ENCODE results near the gene PALD1.

PALD1 gene

GRCh38 chr10:70458329-70459060 lies 20.1 kb upstream of the PALD1 start:
- DNase-seq: peak; percentile 40

DNA sequence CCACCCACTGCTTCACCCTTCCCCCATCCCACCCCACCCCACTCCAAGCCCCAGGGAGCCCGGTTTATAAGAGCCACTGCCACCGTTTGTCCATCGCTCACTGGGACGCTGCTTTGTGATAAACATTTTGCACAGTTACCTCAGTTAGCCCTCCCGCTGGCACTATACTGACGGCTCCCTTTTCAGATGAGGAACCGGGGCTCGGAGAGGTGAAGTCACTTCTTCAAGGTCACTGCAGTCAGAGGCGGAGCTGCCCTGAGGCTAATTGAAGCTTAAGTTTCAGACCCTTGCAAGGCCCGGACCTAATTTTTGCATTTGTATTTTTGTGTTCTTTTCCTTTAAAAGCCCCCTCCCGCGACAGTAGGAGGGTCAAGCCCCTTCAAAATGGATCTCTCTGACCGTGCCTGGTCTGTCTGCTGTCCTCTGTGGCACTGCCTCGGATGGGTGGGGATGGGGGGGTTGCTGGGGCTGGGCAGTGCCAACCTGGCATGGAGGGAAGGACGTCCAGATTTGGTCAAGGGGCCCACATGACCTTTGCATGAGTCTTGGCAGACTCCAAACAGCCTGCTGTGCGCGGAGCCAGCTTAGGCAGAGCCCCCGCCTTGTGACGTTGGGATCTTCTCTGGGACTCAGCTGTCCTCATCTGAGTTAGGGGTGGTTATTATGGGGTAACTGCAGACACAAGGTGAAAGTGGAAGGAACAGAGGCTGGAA lies 19.4 kb upstream of the PALD1 start:
- DNase-seq: no peak

GRCh38 chr10:70459774-70460490 lies 18.6 kb upstream of the PALD1 start:
- no peak for DNase-seq

- DNase-seq: peak; percentile 39
Observed at GRCh38 chr10:70461397-70462348, 16.9 kb upstream of the PALD1 start.

- DNase-seq: no peak
Observed at GRCh38 chr10:70462349-70462984, 16.1 kb upstream of the PALD1 start.

DNA sequence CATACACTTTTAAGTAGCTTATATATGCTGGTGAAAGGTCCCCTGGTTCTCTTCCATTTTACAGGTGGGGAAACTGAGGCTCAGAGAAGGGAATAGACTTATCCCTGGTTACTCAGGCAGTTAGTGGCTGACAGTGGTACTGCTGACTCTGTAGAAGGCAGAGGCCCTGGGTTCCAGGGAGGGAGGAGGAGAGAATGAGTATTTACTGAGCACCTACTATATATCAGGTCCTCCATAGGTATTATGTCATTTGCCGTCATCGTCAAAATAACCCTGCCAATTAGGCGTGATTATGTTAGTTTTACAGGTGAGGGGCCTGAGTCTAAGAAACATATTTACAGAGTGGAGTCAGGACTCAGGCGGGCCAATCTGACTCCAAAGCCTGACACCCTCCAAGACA lies 13.3 kb upstream of the PALD1 start:
- no peak for DNase-seq

DNA sequence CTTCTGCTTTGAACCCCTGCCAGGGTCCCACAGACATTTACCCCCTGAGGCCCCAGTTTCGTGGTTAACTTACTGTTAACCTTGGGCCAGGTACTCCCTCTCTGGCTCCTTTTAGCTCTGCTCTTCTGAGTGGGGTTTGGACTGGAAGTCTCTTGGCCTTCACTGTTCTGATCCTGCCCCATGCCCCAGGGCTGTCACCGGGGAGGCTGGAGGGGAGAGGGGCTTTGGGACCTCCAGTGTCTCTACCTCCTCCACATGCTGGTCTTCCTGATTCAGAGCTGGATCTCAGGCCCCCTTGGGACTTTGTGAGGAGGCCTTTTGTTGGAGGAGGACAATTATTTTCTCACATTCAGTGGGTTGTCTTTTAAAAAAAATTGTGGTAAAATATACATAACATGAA lies 12.7 kb upstream of the PALD1 start:
- no peak for DNase-seq

- DNase-seq: no peak
Observed at GRCh38 chr10:70466951-70467350, 11.6 kb upstream of the PALD1 start.

DNA sequence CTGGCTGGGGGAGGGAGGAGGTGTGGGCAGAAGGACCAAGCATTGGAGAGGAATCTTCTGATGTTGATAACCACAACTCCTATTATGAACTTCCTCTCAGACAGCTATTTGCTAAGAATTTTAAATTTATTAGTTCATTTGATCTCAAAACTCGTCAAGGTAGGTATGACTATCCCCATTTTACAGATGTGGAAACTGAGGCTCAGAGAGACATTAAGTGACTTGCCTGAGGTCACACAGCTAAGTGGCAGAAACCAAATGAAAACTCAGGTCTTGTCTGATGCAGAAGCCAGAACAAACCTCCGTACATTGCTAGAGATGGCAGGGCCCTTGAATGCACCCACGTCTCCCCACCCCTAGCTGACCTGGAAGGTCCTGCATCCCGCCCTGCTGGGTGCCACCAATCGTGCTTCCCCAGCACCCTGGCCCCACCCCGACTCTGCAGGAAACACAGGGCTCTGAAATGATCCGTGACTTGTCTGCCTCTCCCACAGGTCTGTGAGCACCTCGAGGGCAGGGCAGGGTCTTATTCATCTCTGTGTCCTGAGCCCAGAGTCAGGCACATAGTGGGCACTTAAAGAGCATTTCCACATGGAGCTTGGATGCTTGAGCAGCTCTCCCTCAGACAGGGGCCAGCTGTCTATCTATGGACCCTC lies 5.6 kb upstream of the PALD1 start:
- no peak for DNase-seq

DNA sequence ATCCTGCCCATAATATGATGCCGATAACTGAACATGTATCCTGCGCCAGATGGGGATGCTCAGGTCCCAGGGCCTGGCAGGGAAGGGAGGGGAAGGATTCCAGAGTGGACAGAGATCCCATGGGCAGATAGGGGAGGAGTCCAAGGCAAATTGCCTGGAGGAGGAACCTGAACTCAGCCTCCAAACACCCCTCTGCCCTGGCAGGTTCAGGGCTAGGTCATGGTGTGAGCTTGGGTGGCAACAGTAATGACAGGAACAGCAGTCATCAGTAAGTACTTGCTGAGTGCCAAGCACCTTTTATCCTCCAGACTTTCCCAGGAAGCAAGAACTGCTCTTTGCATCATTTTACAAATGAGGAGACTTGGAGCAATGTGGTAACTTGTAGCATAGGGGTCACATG lies 3.8 kb upstream of the PALD1 start:
- DNase-seq: no peak

- DNase-seq: peak; percentile 32
Observed at GRCh38 chr10:70475661-70476060, 2.9 kb upstream of the PALD1 start.

DNA sequence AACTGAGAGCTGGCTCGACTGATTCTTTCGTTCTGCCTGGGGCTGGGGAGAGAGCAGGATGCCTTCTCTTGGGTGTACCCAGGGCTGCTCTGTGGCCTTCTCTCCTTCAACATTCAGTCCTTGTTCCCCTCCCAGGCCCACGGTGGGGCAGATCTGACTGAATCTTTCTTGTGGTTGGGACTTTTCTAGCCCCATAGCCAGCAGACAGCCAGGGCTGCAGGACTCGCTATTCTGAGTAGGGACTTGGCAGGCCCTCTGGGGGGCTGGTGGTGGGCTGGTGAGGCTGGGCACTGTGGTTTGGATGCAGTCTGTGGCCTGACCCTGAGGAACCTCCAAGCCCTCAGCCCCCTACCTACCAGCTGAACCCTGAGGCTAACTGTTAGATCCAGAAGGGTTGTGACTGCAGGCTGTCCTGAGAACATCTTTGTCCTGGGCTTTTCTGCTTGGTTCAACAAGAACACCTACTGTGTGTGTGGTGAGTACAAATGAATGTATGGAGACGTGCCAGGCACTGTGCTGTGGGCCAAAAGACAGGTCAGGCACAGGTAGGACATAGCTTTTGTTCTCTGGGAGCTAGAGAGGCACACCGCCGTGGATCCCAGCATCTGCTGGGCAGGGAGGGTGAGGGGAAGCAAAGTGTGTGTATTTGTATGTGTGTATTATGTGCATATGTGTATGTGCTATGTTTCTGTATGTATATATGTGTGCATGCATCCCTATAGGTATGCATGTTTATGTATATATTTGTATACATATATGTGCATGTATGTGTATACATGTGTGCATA lies 2.1 kb upstream of the PALD1 start:
- no peak for DNase-seq

- no peak for DNase-seq
Observed at GRCh38 chr10:70477661-70478162, 855 bp upstream of the PALD1 start.

- no peak for DNase-seq
Observed at GRCh38 chr10:70479165-70479581, 606 bp downstream of the PALD1 start.

- DNase-seq: no peak
Observed at GRCh38 chr10:70479626-70480238, 1.2 kb downstream of the PALD1 start.

DNA sequence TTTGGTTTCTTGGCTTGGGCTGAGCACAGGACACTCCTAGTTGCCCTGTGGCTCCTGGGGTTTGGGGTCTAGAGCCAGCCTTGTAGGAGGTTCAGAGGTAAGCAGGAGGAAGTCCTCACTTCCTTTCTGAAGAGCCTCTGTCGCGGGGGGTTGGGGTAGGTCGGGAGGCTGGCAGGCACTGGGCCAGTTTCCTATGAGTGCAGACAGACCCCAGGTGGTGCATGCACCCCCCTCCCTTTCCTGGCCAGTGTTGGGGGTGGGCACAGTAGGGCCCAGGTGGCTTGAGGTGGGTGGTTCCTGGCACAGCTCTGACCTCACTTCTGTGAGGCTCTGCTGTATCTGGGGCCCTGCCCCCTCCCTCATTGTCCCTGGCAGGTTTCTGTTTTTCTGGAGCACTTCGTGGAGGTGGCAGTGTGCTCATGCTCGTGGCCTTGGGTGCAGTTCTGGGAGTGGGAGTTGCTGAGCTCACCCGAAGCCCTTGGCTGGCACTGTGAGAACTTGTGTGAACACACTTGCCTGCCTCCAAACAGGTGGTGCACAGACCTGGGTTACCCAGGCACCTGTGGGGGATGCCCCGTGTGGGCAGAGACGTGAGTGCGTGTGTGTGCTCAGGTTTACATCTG lies 1.8 kb downstream of the PALD1 start:
- DNase-seq: no peak

- DNase-seq: no peak
Observed at GRCh38 chr10:70481105-70481504, 2.5 kb downstream of the PALD1 start.

DNA sequence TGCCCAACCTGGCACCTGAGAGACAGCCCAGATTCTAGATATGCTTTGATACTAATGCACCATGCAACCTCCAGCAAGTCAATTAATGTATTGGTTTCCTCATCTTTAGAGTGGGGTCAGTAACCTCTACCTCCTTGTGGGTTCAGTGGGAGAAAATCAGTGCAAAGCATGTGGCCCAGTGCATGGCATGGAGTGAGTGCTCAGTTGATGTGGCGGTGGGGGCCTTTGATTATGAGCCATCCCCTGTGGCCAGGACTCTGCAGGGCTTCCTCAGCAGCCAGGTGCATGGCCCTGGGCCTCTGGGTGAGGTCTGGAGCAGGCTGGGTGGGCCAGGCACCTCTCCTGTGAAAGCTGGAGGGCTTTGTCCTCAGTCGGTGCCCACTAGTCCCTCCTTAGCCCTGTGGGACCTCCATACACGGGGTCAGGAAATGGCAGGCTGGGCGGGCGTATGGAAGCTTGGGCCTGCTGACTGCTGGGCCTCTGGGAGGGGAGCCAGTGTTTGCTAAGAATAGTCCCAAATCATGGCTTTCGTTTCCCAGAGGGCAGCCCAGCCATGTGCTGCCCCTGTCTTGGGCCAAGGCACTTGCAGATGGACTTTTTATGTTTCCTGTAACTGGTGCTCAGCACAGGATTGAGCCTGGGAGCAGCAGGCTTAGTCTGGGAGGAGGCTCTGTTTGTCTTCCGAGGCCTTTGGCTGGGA lies 3.4 kb downstream of the PALD1 start:
- DNase-seq: no peak

Data from HCEC 1CT (cell line).